SIG-M5 treated with dmso at 0.1 percent for 504 hours (cell line): ENCODE measurements around the gene CYB5A.
"Not testable (repeated sequence)": the region's sequence is repeated elsewhere in the genome, so short reads cannot be mapped to it uniquely, and the experiment has no call there.

Experiments
- DNase-seq: peaks from one replicate; lab custom pipeline; 2025; ENCODE audit not compliant: unreplicated experiment; lab: John Stamatoyannopoulos, UW

The CYB5A gene, protein sequence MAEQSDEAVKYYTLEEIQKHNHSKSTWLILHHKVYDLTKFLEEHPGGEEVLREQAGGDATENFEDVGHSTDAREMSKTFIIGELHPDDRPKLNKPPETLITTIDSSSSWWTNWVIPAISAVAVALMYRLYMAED

DNA sequence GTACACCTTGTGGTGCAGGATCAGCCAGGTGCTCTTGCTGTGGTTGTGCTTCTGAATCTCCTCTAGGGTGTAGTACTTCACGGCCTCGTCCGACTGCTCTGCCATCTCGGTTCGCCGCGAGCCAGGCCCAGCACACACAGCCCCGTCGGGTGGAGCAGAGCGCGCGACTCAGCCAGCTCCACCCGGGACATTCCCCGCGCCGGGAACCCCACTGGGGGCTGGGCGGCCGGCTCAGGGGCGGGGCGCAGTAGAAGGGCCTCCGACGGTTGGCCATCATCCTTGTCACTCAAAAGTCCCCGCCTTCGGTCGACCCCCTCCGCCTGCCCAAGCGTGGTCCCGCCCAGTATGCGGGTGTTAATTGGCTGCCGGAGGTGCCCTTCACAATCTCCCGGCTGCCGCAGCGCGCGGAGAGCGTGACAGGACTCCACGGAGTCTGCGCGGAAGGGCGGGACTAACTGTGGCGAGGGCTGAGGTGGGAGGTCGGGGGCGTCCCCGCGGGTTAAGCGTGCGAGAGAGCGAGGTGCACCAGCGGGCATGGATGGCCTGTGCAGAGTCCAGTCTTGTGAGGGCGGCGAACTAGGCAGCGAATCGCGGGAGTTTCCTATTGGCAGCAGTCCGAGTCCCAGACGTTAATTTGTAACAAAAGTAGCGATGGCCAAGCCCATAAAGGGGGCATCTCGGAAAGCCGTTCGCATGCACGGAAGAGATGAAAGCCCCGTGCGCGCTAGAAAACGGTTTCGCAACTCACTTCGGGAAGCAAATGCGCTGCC lies at the start of gene CYB5A:
Gene CYB5A, minus strand, starts transcription at position 193 of the 770 bp plus-strand sequence. Its CDS starts 88 bp downstream, at position 105.
- peak; percentile 71 for DNase-seq

DNA sequence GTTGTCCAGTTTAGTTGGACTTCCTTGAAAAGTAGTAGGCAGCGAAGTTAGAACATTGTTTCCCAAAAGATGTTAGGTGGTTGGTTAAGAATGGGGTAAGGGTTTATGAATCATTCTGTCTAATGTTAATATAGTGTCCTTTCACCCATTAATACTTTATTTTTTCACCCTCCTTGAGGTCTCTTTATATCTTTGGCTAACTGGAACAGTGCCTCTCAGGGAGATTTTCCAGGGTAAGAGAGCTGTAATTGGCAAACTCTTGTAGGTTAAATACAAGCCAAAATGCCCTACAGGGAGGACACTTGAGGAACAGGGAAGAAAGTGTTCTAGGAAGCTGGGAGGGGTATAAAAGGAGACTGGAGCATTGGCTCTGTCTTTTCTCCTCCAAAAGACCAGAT lies 46.1 kb upstream of the CYB5A start:
- DNase-seq = no peak

GRCh38 chr18:74337155-74337911 lies 45.6 kb upstream of the CYB5A start:
- DNase-seq = no peak

DNA sequence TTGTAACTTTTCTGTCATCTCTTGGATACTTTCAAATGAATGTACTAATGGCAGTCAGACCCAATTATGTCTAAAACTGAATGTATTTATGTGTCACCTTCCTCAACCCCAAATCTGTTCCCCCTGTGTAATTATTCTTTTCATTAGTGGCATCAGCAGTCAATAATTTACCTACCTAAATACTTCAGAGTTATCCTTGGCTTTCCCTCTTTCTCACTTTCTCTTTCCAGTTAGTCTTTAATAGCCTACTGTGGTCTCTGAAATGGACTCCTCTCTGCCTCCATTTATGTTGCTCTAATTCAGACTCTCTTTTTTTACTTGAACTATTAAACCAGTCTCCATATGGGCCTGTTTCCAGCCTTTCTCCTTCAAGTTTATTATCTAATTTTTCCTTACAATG lies 44.9 kb upstream of the CYB5A start:
- DNase-seq = no peak

- DNase-seq = no peak
Observed at GRCh38 chr18:74334242-74334893, 42.6 kb upstream of the CYB5A start.

DNA sequence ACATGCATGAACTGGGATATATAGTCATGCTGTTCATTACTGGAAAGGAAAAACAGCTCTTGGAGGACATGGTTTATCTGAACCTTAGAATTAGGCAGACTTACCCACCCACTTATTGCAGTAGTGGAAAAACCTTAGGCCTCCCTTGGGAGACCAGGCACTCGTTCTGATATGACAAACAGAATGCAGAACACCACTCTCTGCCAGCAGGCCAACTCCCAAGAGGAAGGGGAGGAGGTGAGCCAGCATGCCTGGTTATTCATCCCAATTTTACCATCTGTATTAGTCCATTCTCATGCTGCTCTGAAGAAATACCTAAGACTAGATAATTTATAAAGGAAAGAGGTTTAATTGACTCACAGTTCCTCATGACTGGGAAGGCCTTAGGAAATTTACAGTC lies 41.3 kb upstream of the CYB5A start:
- no peak for DNase-seq

DNA sequence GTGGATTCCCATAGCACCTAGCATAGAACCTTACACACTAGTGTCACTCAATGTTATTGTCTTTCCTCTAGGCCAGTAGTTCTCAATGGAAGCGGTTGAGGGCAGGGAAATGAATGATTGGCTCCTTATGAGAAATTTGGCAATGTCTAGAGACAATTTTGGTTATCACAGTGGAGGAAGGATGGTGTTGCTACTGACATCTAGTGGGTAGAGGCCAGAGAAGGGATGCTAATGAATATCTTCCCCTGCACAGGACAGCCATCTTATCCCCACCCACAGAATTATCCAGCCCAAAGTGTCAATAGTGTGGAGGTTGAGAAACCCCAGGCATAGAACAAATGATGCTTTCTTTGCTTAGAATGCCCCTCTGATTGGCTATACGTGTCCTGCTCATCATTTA lies 39.6 kb upstream of the CYB5A start:
- peak; percentile 7 for DNase-seq

DNA sequence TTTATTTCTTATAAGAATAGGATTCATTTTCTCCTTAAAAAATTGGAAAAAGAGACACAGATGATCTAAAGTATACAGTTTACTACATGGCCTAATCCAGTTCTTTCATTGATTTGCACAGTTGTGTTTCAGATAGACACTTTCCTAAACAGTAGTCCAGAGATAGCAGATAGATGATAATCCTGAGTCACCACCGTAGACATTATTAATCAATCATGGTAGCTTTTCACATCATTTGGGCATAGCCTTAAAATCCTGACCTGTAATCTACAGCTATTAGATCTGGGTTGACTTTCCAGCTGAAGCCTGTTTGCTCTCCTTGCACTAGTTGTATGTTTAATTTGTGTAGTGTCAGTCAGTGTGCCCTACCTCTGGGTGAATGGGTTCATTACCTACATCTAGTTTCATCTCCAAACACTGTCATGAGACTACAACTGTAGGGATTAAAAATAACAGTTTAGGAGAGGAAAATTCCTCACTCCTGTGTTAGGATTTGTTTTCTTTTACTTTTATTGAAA lies 38.0 kb upstream of the CYB5A start:
- no peak for DNase-seq

GRCh38 chr18:74328206-74328605 lies 36.4 kb upstream of the CYB5A start:
- no peak for DNase-seq

GRCh38 chr18:74326791-74327190 lies 35.0 kb upstream of the CYB5A start:
- DNase-seq = not testable (repeated sequence)

DNA sequence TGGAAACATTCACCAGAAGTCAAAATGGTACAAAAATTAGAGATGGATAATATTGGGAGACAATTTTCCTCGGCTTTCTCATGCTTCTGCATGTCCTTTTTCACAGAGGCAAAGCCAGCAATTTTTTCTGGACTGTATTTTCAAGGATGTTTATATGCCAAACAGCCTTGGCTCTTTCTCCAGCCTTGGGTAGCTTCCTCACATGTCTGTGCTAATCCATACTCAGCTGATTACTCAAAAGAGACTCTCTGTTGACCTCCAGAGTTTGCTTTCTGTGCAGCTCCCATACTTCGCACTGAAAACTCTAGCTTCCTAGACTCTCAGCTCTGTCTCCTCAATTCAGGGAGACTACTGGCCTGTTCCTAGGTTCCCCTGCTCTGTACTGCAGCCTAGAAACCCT lies 34.5 kb upstream of the CYB5A start:
- DNase-seq = no peak

DNA sequence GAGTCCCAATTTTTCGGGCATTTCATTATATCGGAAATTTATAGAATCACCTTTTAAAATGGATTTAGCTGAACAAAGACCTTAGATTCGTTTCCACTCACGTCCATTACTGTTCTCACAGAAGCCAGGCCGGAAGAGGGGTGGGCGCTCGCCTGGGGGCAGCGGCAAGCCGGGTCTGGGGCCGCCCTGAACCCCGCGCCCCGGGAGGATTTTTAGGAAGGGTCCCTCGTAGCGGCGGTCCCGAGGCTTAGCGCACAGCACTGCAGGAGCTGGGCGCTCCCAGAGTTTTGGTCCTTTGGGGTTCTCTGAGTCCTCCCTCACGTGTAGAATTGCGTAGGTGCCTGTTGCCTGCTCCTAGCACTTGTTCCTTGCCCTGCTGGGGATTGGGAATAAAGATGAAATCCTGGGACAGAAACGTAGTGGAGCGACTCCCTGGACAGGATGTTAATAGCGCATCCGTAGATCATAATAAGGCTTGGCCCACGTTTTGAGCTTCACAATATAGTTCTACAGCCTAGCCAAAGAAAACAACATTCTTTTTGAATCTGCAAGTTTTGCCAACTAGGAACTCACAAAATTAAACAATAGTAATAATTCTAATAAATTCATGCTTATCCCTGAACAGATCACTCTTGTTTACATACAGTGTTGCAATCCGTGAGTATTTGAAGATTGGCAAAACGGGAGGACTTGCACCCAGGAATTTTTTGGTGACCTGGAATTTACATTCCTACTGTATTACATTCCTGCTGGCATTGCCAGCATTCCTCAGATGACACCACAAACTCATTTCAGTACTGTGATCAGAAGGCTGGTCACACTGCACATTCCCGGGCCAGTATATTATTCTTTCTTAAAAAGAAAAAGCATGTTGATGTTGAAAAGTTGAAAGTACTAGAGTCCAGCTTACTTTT lies 24.8 kb upstream of the CYB5A start:
- no peak for DNase-seq

GRCh38 chr18:74315464-74316256 lies 23.9 kb upstream of the CYB5A start, which contains the start of gene C18orf63:
TSS of gene C18orf63 (plus strand) at chr18:74315839. CDS start at chr18:74317866, 2,027 bp downstream.
- no peak for DNase-seq

- no peak for DNase-seq
Observed at GRCh38 chr18:74314759-74315463, 23.1 kb upstream of the CYB5A start.

- no peak for DNase-seq
Observed at GRCh38 chr18:74311000-74311399, 19.2 kb upstream of the CYB5A start.

DNA sequence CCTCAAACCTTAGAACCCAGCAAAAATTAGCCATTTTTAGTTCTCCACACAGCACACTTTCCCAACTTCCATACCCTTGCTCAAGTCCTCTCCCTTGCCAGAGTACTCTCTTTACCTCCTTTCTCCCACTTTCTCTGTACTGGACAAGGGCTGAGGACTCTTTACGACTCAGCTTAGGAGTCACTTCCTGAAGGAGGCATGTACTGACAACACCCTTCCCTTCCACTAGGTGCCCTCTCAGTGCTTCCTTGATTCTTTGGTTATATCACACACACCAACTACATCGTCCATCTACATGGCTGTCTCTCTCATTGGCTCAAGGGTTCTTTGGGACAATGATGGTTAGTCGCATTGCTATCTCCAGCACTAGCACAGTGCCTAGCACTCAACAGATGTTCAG lies 18.6 kb upstream of the CYB5A start:
- DNase-seq = peak; percentile 46

- no peak for DNase-seq
Observed at GRCh38 chr18:74303936-74304335, 12.2 kb upstream of the CYB5A start.

DNA sequence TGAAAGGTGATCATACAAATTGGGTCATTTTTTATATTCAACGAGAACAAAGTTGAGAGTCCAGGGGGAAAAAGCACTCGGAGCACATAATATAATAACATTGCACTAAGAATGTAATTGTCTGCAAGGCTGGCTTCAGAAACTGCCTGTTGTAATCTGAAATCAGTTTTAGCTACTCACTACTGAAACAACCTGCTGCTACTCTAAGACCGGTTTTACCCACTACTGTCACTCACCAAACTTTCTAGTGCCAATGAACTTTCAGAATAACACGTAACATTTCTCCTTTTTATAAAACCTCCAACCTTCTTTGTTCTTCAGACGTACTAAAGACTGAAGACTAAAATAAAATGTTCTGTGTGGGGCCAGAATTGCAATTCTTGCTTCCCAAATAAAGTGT lies 11.5 kb upstream of the CYB5A start:
- DNase-seq = no peak

DNA sequence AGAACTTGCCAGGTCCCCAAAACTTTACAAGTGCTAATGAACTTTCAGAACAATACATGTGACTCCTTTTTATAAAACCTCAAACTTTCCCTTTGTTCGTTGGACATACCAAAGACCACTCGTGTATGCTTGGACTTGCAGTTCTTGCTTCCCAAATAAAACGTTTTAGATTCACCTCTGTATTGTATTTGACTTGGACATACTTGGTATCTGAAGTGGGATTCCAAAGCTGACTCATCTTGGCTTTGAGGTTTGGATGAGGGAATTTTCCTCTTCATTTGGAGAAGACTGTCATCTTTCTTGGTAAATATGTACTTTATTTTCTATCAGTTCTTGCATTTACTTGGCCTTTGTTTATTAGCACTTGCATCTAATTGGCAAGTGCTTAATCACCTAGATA lies 8.0 kb upstream of the CYB5A start:
- no peak for DNase-seq
